CD4-positive, alpha-beta memory T cell (primary cell): ENCODE results near the gene SHH. TPM values are rescaled to one million over a fixed set of nuclear protein-coding genes. Genes with fewer than 3 reads are reported as not detected.
A peak's percentile ranks its signal among the peaks of the same experiment; 100 is the strongest.

Experiments used
- CTCF ChIA-PET: fragments of 350-600 bp; sonication (Branson Sonifier 250); formaldehyde crosslinking; loops from one replicate; lab custom pipeline; 2021; ENCODE audit warnings: inconsistent platforms; ENCODE audit not compliant: partially characterized antibody; lab: Charles Lee
- POLR2A ChIA-PET: fragments of 350-600 bp; sonication (Branson Sonifier 250); formaldehyde crosslinking; loops from one replicate; lab custom pipeline; 2021; ENCODE audit not compliant: partially characterized antibody; lab: Charles Lee
- DNase-seq, 5 donors: peaks; one replicate each; pipeline versions ENCODE4 v3.0.0 to v3.0.0-alpha.2; 2020 to 2022; ENCODE audit warnings: mixed read lengths in 1 of 5
- H3K27ac ChIP-seq: one replicate; pipeline ENCODE4 v1.7.0; 2013; ENCODE audit warnings: low read depth, low read length
- H3K27me3 ChIP-seq: 2 replicates; pipeline ENCODE4 v1.7.0; 2013; ENCODE audit warnings: mild to moderate bottlenecking, low read length, moderate library complexity; ENCODE audit not compliant: insufficient read depth
- H3K36me3 ChIP-seq: 2 replicates; pipeline ENCODE4 v1.7.0; 2013; ENCODE audit warnings: mild to moderate bottlenecking, low read length, moderate library complexity; ENCODE audit not compliant: insufficient read depth
- H3K4me1 ChIP-seq: 2 replicates; pipeline ENCODE4 v1.7.0; 2013; ENCODE audit warnings: mild to moderate bottlenecking, low read length, moderate library complexity; ENCODE audit not compliant: insufficient read depth
- H3K4me3 ChIP-seq, 2 donors: one replicate each; pipeline ENCODE4 v1.7.0; 2013; ENCODE audit warnings: low read length in 2 of 2, mild to moderate bottlenecking in 1 of 2
- H3K9me3 ChIP-seq, 2 donors: one replicate each; pipeline ENCODE4 v1.7.0; 2013; ENCODE audit warnings: low read length in 2 of 2, control low read depth in 1 of 2; ENCODE audit not compliant: control insufficient read depth in 1 of 2
- H3K27ac Mint-ChIP-seq, 7 donors: one replicate each; pipeline ENCODE4 v1.8.0; 2020 to 2021; ENCODE audit warnings: mixed read lengths in 7 of 7, mild to moderate bottlenecking in 6 of 7, inconsistent platforms in 3 of 7, moderate library complexity in 3 of 7
- H3K27me3 Mint-ChIP-seq, 2 donors: one replicate each; pipeline ENCODE4 v1.8.0; 2020 to 2021; ENCODE audit warnings: mixed read lengths in 2 of 2
- H3K36me3 Mint-ChIP-seq, 2 donors: one replicate each; pipeline ENCODE4 v1.8.0; 2020 to 2021; ENCODE audit warnings: mixed read lengths in 2 of 2, inconsistent platforms in 1 of 2, mild to moderate bottlenecking in 1 of 2
- H3K4me1 Mint-ChIP-seq, 4 donors: one replicate each; pipeline ENCODE4 v1.8.0; 2020 to 2021; ENCODE audit warnings: mixed read lengths in 4 of 4, mild to moderate bottlenecking in 1 of 4
- H3K4me3 Mint-ChIP-seq, 8 donors: one replicate each; pipeline ENCODE4 v1.8.0; 2020 to 2021; ENCODE audit warnings: mixed read lengths in 8 of 8, mild to moderate bottlenecking in 7 of 8, moderate library complexity in 6 of 8, inconsistent platforms in 3 of 8
- H3K9me3 Mint-ChIP-seq, 8 donors: one replicate each; pipeline ENCODE4 v1.8.0; 2020 to 2021; ENCODE audit warnings: mixed read lengths in 8 of 8, mild to moderate bottlenecking in 5 of 8, inconsistent platforms in 3 of 8, moderate library complexity in 1 of 8
- intact Hi-C: fragments of 100-400 bp; cut with micrococcal nuclease; formaldehyde crosslinking; loops from one replicate; pipeline ENCODE4 v1.15.1; 2023
- polyA plus RNA-seq, 2 donors: library from polyadenylated mRNA; unstranded; fragments of 300-500 nt; fragmentation: Illumina TruSeq; gene quantifications; one replicate each; pipeline ENCODE4 v1.2.3, GENCODE V29; 2021
- total RNA-seq, 2 experiments: library from RNA; stranded (reverse); gene quantifications; one replicate each; pipeline ENCODE4 v1.2.3, GENCODE V29; 2021

Gene SHH
- total and polyA plus RNA-seq, 4 experiments from 2014 or later = 0.03 TPM; not detected in 3

- Mint-ChIP-seq H3K4me3 (peak overlapping the region in 2 of 8 donors; percentile 4 to 16), H3K36me3 (no peaks in the 10 kb centered on the region), H3K27me3 (peaks cover 28 to 33% of the 10 kb centered on the region in 2 donors), H3K27ac (no peak overlapping the region), H3K9me3 (peaks cover 0 to 3% (median 0%) of the 10 kb centered on the region in 8 donors), H3K4me1 (peaks cover 0 to 5% (median 4%) of the 10 kb centered on the region in 4 donors)
- H3K9me3 ChIP-seq = no peaks in the 10 kb centered on the region
- H3K36me3 ChIP-seq = no peaks in the 10 kb centered on the region
- H3K4me3 ChIP-seq = no peak overlapping the region
- intact Hi-C loops = no loop called here
- peaks cover 8% of the 10 kb centered on the region for H3K4me1 ChIP-seq
- H3K27ac ChIP-seq = no peak overlapping the region
- ChIA-PET CTCF (interaction anchor here (0.8 to 1.7 kb wide), 6 partner anchors 8 to 1020 kb away, joined by 3 to 7 read pairs (median 3); no protein-coding TSS in a partner anchor), POLR2A (no interaction called here)
- peaks cover 6% of the 10 kb centered on the region for H3K27me3 ChIP-seq
- no peak for DNase-seq
These were observed 13.4 kb downstream of the SHH start for GRCh38 chr7:155798673-155799439.

- Histone ChIP-seq H3K27ac (no peak overlapping the region), H3K4me3 (no peak overlapping the region), H3K4me1 (peaks cover 3% of the 10 kb centered on the region), H3K36me3 (no peaks in the 10 kb centered on the region), H3K9me3 (no peaks in the 10 kb centered on the region), H3K27me3 (peaks cover 6% of the 10 kb centered on the region)
- no peak for DNase-seq
- Mint-ChIP-seq H3K27ac (no peak overlapping the region), H3K9me3 (no peaks in the 10 kb centered on the region), H3K27me3 (peaks cover 24 to 30% of the 10 kb centered on the region in 2 donors), H3K4me1 (no peaks in the 10 kb centered on the region), H3K4me3 (no peak overlapping the region), H3K36me3 (no peaks in the 10 kb centered on the region)
- intact Hi-C loops = loop anchor here (1.0 to 2.0 kb wide), 3 partner anchors 675 to 1475 kb away; no protein-coding TSS in a partner anchor
- ChIA-PET POLR2A (no interaction called here), CTCF (interaction anchor here (1.0 to 1.7 kb wide), 4 partner anchors 20 to 1021 kb away, joined by 3 to 7 read pairs (median 3); no protein-coding TSS in a partner anchor)
These were observed 14.7 kb downstream of the SHH start for GRCh38 chr7:155797262-155798250.

DNA sequence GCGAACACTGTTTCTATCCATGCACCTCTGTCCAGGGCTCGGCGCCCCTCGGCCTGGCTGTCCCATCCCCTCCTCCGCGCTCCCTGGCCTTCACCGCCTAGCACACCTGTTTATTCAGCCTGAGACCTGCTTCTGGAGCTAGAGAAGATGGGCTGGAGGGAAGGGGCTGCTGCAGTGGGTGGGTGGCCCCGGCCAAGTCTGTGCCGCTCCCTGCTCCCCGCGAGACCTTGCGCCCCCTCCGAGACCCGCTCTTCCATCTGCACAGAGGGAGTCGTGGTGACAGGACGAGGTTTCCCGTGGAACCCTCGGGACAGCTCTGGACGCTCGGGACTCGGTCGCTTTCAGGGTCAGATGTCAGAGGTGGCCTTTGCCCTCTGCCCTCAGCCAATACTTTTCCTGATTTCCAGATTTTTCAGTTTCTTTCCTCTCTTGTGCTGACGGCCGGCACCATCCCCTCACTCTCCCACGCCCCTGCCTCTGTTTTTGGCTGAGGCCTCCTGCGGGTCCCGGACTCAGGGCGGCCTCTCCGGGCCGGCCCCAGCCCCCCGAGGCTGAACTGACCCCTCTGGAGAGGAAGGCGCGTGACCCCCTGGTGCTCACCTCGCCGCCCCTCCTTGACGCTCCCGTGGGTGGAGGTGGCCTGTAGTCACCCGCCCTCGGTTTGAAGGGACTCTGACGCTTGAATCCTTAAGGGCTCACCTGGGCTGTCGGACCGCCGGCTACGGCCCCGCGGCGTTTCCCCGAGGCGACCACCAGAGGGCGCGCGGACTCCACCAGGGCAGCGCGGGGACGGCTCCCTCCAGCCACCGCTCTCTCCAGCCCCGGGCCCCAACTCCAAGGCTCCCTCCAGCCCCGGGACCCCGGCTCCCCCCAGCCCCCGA is 15.6 kb downstream of the SHH start:
- H3K4me1 ChIP-seq = peaks cover 3% of the 10 kb centered on the region
- H3K36me3 ChIP-seq = no peaks in the 10 kb centered on the region
- CTCF ChIA-PET = no interaction called here
- Mint-ChIP-seq H3K27me3 (peaks cover 21 to 26% of the 10 kb centered on the region in 2 donors), H3K9me3 (no peaks in the 10 kb centered on the region), H3K4me3 (no peak overlapping the region), H3K36me3 (no peaks in the 10 kb centered on the region), H3K27ac (no peak overlapping the region), H3K4me1 (no peaks in the 10 kb centered on the region)
- H3K9me3 ChIP-seq = no peaks in the 10 kb centered on the region
- POLR2A ChIA-PET = no interaction called here
- intact Hi-C loops = loop anchor here (1.0 to 2.0 kb wide), 3 partner anchors 676 to 1476 kb away; no protein-coding TSS in a partner anchor
- peaks cover 6% of the 10 kb centered on the region for H3K27me3 ChIP-seq
- no peak overlapping the region for H3K27ac ChIP-seq
- H3K4me3 ChIP-seq = no peak overlapping the region
- DNase-seq = peak in 4 of 5 donors; percentile 47 to 54 (median 52)

GRCh38 chr7:155795951-155796350 is 16.3 kb downstream of the SHH start:
- Mint-ChIP-seq H3K9me3 (no peaks in the 10 kb centered on the region), H3K27ac (no peak overlapping the region), H3K36me3 (no peaks in the 10 kb centered on the region), H3K4me3 (no peak overlapping the region), H3K4me1 (no peaks in the 10 kb centered on the region), H3K27me3 (peaks cover 15 to 20% of the 10 kb centered on the region in 2 donors)
- Histone ChIP-seq H3K36me3 (no peaks in the 10 kb centered on the region), H3K27ac (no peak overlapping the region), H3K27me3 (peaks cover 2% of the 10 kb centered on the region), H3K9me3 (no peaks in the 10 kb centered on the region), H3K4me3 (no peak overlapping the region), H3K4me1 (peaks cover 3% of the 10 kb centered on the region)
- CTCF ChIA-PET = interaction anchor here (0.6 kb wide), 1 partner anchor 17 kb away, joined by 3 read pairs; no protein-coding TSS in a partner anchor
- DNase-seq = no peak
- intact Hi-C loops = loop anchor here (2.0 kb wide), 2 partner anchors 677 to 1477 kb away; no protein-coding TSS in a partner anchor
- POLR2A ChIA-PET = no interaction called here

GRCh38 chr7:155795401-155795800 is 16.9 kb downstream of the SHH start:
- Mint-ChIP-seq H3K27ac (no peak overlapping the region), H3K36me3 (no peaks in the 10 kb centered on the region), H3K27me3 (peaks cover 13 to 18% of the 10 kb centered on the region in 2 donors), H3K4me3 (no peak overlapping the region), H3K4me1 (no peaks in the 10 kb centered on the region), H3K9me3 (no peaks in the 10 kb centered on the region)
- intact Hi-C loops = no loop called here
- H3K27ac ChIP-seq = no peak overlapping the region
- no peaks in the 10 kb centered on the region for H3K36me3 ChIP-seq
- DNase-seq = no peak
- no peaks in the 10 kb centered on the region for H3K27me3 ChIP-seq
- ChIA-PET POLR2A (no interaction called here), CTCF (interaction anchor here (0.6 to 1.4 kb wide), 3 partner anchors 11 to 1014 kb away, joined by 3 to 5 read pairs (median 4); no protein-coding TSS in a partner anchor)
- H3K4me1 ChIP-seq = peaks cover 3% of the 10 kb centered on the region
- H3K9me3 ChIP-seq = no peaks in the 10 kb centered on the region
- no peak overlapping the region for H3K4me3 ChIP-seq

- DNase-seq = no peak
- CTCF ChIA-PET = interaction anchor here (1.4 kb wide), 1 partner anchor 10 kb away, joined by 4 read pairs; no protein-coding TSS in a partner anchor
- H3K36me3 Mint-ChIP-seq = no peaks in the 10 kb centered on the region
- no peaks in the 10 kb centered on the region for H3K27me3 ChIP-seq
- no peak overlapping the region for H3K27ac ChIP-seq
- H3K4me3 ChIP-seq = no peak overlapping the region
- intact Hi-C loops = no loop called here
- POLR2A ChIA-PET = no interaction called here
- no peaks in the 10 kb centered on the region for H3K36me3 ChIP-seq
- H3K9me3 Mint-ChIP-seq = no peaks in the 10 kb centered on the region
- H3K9me3 ChIP-seq = no peaks in the 10 kb centered on the region
- no peaks in the 10 kb centered on the region for H3K4me1 Mint-ChIP-seq
- H3K27me3 Mint-ChIP-seq = peaks cover 5 to 11% of the 10 kb centered on the region in 2 donors
- no peak overlapping the region for H3K4me3 Mint-ChIP-seq
- peaks cover 3% of the 10 kb centered on the region for H3K4me1 ChIP-seq
- H3K27ac Mint-ChIP-seq = no peak overlapping the region
These were observed 18.1 kb downstream of the SHH start for GRCh38 chr7:155794196-155794595.
